HG02610 (cell line): ENCODE data around the gene NUDT19.
A peak's percentile ranks its signal among the peaks of the same experiment; 100 is the strongest.
"Not testable (repeated sequence)": the region's sequence is repeated elsewhere in the genome, so short reads cannot be mapped to it uniquely, and the experiment has no call there.

Source experiments
- ATAC-seq: cut with Tn5 transposase; IDR thresholded peaks from one replicate; pipeline ENCODE4 v1.9.1; 2021; ENCODE audit warnings: mild to moderate bottlenecking, moderate library complexity; ENCODE audit not compliant: unreplicated experiment

The NUDT19 gene

DNA sequence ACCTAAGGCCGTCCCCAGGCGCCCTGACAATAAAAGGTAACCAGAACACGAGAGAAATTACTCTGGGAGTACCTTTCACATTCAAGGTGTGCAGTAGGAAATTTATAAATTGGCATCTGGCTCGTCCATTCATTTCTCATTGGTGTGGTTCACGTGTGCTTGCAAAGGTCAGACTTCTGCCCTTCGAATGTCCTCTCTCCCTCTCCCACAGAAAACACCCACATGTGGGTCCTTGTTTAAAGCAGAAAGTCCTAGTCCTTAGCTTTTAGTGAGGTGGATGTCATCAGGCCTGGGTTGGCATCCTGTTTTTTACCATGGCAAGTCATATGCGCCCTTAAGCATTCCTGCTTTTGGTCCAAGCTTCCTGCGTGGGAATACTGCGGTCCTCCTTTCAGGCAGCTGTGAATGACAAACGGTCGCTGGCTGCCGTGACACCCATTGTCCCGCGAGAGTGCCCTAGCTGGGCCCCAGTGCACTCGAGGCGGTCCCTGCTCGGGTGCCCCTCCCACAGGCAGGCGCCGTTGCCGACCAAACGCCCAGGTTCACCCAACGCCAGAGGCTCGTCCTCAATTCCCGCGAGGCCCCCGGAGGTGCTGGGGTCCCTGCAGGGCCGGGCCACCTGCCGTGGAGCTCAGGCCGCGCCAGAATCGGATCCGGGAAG, at the start of gene NUDT19:
TSS of gene NUDT19 (plus strand) at position 531 of the 661 bp plus-strand sequence. CDS start 140 bp downstream, outside the sequence.
- peak; percentile 88 for ATAC-seq

DNA sequence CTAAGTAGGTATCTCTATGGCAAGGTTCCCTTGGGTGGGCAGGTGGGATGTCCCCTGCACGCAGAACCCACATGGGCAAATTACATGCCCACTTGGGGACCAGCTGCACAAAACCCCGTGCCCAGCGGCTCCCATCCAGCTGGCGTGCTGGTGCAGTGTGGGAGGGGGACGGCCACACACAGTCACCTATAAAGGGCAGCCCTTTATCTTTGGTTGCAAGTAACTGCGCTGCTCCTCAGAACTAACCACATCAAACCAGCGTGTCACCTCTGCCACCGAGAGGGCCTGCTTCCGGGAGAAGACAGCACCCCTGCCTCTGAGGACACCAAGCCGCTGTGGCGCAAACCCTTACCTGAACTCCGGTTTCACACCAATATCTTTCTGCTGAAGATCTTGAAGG, 48.9 kb upstream of the NUDT19 start:
- no peak for ATAC-seq

DNA sequence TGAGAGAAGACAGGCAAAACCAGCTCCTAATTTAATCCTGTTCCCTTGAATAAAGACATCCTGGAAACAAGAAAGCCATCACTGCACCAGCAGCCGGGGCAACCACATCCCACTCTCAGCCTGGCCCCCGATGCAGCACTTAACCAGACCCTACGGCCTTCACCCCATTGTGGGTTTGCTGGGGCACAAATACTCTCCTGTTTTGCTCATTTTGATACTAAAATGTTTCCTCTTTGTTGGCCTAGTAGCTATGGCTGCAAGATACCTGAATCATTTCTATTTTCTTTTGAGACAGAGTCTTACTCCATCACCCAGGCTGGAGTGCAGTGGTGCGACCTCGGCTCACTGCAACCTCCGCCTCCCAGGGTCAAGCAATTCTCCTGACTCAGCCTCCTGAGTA, 45.1 kb upstream of the NUDT19 start:
- no peak for ATAC-seq

DNA sequence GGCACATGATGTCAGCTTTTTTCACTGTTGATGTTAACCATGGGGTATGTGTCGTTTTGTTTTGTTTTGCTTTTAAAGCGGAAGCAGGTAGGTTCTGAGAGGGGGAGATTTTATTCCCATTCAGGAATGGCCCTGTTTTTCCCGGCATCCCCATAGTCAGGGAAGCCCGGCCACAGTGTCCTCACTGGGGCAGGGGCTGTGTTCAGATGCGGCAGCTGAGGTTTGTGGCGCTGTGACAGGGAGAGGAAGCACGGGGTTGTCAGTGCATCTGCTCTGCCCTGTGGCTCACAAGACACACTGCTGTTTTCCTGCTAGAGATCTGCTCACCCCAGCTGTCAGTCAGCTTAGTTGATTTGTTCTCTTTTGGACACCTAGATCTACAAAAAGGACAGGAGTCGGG, 44.3 kb upstream of the NUDT19 start:
- no peak for ATAC-seq

DNA sequence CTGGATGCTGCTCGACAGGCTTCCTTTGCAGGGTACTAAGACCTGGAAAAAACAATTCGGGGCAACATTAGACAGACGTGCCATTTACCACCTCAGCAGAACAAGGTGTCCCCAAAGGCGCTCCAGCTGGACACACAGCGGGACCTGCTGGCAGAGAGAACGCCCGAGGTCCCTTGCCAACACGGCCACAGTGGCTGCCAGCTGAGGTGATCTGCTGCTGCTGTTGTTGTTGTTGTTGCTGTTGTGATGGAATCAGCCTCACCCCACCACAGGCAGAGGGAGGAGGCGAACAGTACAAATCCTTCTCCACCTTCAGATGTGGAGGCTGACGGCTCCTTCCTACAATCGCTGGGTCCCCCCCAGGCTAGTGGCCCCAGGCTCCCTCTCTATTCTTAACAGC, 41.9 kb upstream of the NUDT19 start:
- ATAC-seq = no peak

DNA sequence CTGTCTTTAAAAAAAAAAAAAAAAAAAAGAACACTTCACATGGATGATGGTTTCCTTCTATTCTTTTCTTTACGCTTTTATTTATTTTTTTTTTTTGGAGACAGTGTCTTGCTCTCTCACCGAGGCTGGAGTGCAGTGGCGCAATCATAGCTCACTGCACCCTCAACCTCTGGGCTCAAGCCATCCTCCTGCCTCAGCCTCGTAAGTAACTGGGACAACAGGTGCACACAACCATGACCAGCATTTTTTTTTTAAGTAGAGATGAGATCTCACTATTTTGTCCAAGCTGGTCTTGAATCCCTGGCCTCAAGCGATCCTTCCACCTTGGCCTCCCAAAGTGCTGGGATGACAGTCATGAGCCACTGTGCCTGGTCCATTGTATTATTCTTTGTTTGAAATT, 41.0 kb upstream of the NUDT19 start:
- ATAC-seq = no peak

DNA sequence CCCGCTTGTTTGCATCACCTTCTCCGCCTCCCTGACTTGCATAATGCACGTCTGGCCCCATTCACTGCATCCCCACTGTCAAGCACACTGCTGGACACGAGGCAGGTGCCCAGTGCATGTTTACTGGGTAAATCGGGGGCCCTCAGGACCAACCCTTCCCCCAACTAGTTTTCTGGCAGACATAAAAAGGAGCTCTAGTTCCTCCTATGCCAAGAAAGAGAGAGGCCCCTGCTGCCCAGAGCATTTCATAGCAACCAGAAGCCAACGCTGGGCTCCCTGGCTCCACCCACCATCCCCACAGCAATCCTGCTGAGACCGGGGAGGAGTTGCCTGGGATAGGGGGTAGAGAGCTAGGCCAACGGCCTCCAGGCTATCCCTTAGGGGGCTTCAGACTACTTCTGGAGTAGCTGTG, 39.9 kb upstream of the NUDT19 start:
- ATAC-seq = no peak

DNA sequence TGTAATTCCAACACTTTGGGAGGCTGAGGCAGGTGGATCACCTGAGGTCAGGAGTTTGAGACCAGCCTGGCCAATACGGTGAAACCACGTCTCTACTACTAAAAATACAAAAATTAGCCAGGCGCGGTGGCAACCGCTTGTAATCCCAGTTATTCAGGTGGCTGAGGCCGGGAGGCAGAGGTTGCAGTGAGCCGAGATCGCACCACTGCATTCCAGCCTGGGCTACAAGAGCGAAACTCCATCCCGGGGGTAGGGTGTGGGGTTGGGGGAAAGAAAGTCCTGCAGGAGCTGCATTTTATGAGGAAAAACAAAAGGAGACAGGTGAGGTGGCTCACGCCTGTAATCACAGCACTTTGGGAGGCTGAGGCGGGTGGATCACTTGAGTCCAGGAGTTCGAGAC, 39.3 kb upstream of the NUDT19 start:
- ATAC-seq = not testable (repeated sequence)

DNA sequence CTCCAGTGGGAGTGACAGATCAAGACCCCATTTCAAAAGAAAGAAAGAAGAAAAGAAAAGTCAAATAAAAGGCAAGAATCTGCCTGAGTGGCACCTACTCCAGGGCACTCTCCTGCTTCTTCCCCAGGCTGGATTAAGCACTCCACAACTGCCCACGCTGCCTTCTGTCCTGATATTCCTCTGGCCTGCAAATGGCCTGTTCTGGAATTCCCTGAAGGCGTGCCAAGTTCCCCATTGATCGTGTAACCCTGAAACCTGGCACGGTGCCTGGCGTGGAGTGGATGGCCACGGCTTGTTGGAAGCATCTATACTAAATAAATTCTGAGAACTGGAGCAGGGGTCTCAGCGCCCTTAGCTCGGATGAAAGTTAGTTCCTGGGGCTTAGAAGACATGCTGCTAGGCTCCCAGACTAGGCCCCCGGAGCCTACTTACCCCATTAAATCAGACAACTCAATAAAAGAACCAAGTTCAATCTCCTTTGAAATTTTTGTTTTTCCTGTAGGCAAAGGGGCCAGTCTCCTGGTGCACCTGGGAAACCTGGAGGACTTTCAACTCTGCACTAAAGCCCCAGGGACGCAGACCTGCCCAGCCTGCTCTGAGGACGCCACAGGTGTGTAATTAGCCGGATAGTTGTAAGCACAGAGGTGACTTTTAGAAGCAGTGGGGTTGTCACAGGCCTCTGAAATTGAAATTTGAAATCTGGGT, 38.6 kb upstream of the NUDT19 start:
- ATAC-seq = no peak

DNA sequence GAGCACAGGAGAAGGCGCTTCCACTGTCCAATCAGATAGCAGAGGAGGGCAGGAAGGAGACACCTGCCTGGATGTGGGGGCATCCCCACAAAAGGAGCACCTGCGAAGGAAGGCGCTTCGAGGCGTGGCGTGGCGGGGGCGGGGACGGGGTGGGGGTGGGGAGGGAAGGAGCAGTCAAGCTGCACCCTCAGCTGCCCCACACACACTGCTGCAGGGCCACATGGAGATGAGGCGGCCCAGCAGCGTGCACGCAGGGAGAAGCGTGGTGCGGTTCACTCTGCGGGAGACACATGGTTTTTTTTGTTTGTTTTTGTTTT, 38.1 kb upstream of the NUDT19 start:
- no peak for ATAC-seq

DNA sequence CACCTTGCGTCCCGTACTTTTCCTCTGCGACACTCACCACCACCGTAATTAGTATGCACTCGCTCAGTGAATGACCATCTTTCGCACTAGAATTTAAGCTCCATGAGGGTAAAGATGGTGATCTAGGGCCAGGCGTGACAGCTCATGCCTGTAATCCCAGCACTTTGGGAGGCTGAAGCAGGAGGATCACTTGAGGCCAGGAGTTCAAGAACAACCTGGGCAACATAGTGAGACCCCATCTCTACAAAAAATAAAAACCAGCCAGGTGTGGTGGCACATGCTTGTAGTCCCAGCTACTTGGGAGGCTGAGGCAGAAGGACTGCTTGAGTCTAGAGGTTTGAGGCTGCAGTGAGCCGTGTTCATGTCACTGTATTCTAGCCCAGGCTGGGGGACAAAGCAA, 35.2 kb upstream of the NUDT19 start:
- ATAC-seq = not testable (repeated sequence)

DNA sequence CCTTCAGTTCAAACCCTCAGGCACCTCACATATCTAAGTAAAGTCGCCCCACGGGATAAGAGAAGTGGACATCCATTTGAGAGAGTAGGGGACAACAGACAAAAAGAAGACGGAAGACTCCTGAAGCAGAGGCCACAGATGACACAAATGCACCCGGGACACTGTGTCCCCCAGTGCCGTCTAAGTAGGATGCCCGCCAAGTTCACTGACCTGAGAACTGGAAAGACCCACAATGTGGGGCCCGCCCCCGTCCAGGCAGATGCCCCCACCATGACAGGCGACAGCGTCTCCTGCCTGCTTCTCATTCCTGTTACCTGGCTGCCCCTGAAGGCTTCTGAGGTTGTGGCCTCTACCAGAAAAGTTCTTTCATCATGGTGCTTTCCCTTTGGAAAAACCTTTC, 33.5 kb upstream of the NUDT19 start:
- ATAC-seq = no peak

DNA sequence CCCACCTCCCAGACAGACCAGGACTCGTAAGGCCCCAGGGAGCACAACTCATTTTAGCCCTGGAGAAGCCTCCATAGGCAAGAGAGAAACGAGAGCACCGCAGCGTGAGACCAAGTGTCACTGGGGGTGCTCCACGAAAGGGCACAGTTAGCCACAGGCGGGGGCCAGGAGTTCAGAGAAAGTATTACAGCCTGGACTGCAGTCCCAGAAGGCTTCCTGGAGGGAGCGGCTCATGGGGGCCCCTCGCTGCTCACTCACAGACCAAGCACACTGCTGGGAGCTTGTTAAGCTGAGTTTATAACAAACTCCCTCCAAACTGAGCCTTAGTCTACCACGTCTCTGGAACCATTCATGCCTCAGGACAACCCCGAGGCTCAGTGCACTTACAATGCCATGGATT, 33.1 kb upstream of the NUDT19 start:
- ATAC-seq = no peak

DNA sequence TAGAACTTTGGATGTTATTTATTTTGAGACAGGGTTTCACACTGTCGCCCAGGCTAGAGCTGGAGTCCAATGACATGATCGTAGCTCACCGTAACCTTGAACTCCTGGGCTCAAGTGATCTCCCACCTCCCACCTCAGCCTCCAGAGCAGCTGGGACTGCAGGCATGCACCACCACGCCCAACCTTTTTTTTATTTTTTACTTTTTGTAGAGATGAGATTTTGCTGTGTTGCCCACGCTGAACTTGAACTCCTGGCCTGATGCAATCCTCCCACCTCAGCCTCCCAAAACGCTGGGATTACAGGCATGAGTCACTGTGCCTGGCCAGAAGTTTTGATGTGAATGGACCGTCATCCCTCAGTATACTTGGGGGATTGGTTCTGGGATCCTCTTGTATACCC, 30.3 kb upstream of the NUDT19 start:
- ATAC-seq = no peak

DNA sequence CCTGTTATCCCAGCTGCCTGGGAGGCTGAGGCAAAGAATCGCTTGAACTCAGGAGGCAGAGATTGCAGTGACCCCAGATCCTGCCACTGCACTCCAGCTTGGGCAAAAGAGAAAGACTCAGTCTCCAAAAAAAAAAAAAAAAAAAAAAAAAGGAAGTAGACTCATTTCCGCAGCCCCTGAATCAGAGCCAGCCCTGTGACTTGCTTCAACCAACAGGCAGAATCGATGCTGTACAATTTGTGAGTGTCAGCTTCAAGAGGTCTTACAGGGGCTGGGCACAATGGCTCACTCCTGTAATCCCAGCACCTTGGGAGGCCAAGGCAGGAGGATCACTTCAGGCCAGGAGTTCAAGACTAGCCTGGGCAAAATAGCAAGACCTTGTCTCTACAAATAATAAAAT, 29.4 kb upstream of the NUDT19 start:
- no peak for ATAC-seq

DNA sequence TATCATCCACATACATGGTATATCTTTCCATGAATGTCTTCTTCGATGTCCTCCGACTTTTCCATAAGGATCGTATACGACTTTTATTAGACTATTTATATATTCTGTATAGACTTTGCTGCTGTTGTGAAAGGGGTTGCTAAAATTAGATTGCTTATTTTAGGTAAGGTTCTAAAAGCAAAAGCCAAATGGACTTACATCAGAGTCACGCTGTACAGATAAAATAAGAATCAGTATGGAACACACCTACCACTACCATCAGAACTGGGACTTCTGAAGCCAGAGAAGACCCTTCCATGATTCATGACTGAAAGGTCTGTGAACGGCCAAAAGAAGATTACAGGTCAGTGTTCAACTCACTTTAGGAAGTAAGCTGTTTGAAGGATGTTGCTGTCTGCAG, 25.5 kb upstream of the NUDT19 start:
- ATAC-seq = no peak

DNA sequence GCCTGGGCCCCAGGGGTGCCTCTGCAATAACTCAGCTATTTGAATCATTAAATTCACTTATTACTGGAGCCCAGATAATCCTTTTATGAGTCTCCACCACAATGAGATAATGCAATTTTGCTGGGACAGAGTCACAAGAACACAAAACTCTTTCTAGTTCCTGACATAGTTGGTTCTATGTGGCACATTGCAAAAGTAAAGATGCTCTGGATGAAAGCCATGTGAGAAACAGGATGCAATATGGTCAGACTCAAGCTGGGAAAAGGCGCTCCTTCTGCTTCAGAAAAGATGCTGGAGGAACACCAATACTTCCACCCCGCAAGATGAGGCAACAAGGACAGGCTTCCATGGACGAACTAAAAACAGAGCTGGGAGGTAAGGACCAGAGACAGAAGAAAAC, 22.3 kb upstream of the NUDT19 start:
- ATAC-seq = no peak

DNA sequence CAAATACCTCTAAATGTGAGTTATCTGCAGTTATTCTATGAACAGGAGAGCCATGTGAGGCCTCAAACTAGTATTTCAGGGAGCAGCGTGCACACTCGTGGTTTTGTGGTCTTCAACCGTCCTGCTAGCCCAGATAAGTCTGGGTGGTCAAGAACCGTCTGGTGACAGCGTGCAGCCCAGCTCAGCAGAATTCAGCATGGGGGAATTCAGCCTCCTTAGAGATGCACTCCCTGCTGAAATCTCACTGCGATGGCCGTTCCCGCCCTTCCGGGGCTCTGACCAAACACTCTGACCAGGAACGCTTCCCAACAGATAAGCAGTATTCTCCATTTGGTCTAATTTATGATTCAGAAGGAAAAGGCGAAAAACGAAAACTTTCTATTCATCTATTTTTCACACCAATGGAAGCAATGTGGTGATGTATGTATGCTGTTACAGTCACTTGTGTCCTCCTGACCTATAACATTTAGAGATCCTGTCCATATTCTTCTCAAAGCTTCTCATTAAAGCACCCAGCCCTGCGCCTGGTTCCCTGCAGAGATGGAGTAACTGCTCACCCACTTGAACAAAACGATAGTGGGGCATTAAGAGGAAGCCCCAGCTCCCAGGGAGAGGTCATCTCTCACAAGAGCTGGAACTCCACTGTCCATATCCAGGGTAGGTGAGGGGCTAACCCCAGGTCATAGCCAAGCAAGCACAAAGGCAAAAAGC, 19.6 kb upstream of the NUDT19 start:
- ATAC-seq = no peak

DNA sequence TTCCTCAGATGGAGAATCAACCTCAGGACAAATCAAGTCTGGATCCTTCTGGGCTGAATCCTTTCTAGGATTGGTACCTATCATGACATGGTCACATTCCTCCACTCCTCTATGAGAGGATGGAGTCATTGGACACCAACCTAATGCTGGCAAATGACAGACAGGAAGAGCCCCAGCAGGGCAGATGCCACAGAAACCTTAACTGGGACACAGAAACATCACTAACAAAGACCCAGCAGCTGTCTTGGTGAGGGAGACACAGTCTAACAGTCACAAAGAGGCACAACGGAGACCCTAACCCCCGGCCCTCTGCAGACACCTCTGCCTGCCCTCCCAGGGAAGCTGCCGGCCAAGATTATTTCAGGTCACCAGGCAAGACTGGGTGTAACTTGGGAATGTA, 18.8 kb upstream of the NUDT19 start:
- no peak for ATAC-seq

DNA sequence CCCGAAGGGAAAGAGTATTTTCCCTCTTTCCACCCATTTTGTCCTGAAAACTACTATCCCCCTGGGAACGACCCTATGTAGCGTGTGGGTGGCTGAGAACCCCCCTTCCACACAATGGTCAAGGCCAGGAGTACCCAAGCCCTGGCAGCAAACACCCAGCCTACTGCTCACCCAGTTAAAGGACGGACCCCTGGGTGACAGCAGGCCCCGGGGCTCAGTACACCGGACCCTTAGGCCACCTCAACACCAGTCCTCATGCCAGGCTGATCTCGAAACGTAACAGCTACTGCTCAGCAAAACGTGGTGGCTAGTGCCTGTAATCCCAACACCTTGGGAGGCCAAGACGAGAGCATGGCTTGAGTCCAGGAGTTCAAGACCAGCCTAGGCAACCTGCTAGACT, 18.0 kb upstream of the NUDT19 start:
- ATAC-seq = no peak

DNA sequence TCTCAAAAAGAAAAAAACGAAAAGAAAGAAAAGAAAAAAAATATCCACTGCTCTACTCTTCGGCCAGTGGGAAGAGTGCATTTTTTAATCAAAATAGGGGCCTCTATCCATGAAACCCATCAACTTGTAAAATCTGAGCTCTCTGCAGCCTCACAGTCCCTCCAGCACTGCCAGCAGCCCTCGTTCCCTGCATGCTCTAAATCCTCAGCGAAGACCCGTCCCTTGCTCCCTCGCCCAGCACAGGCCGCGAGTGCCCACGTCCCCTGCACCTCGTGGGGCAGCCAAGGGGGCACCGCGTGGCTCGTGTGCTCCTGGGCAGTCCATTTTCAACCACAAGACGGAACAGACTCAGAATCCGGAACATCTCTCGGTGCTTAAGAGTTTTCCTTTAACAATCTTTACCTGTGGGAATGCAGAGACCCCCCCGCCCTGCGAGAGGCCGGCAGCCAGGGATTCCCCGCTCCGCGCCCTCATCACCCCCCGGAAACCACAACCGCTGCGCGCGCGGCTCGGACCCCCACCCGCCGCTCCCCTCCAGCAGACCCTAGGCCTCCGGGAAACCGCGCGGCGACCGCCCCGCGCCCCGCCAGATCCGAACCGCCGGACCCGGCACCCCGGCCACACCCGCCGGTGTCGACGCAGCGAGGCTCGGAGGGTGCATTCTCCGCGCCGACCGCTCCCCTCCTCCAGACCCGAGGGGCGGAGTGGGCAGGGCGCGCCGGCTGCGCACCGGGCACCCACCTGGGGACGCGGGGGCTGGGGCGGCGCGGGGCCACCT, 17.3 kb upstream of the NUDT19 start:
- ATAC-seq = no peak
